K562 (cell line): Measurements from ENCODE around the gene GNPTAB. TPM values are rescaled to one million over a fixed set of nuclear protein-coding genes. Genes with fewer than 3 reads are reported as not detected.
A peak's percentile ranks its signal among the peaks of the same experiment; 100 is the strongest.

ENCODE experiments used
- HDGF ChIP-seq: fragments of 450-650 bp; IDR thresholded peaks from 2 replicates; pipeline ENCODE4 v1.6.1; 2016
- XRCC3 ChIP-seq: fragments of 450-650 bp; IDR thresholded peaks from 2 replicates; pipeline ENCODE4 v1.6.1; 2017; ENCODE audit warnings: mild to moderate bottlenecking, moderate library complexity
- ZBTB11 ChIP-seq, 3 experiments: fragments of 200-800 bp in 1 of 3; fragments of 250-450 bp in 1 of 3; fragments of 450-650 bp in 1 of 3; sonication (Bioruptor Pico) in 1 of 3; sonication (Bioruptor generic) in 1 of 3; formaldehyde crosslinking in 1 of 3; IDR thresholded peaks; 2 replicates each; pipeline versions ENCODE4 v1.6.1 to v1.8.0; 2016 to 2022; ENCODE audit warnings: mild to moderate bottlenecking in 2 of 3, missing genetic modification characterization in 2 of 3, missing compliant biosample characterization in 1 of 3, moderate library complexity in 1 of 3
- ZBTB40 ChIP-seq, 2 experiments: fragments of 450-650 bp in 1 of 2; sonication (generic) in 1 of 2; formaldehyde crosslinking in 1 of 2; IDR thresholded peaks; 2 replicates each; pipeline versions ENCODE4 v1.7.1 to v1.9.0; 2016 to 2022; ENCODE audit warnings: inconsistent platforms in 1 of 2, mild to moderate bottlenecking in 1 of 2, missing genetic modification reagents in 1 of 2
- ZNF766 ChIP-seq: fragments of 200-800 bp; sonication (Bioruptor generic); conservative IDR thresholded peaks from 2 replicates; pipeline ENCODE4 v1.6.1; 2016; ENCODE audit warnings: missing genetic modification characterization, missing compliant biosample characterization
- polyA plus RNA-seq, 8 experiments: library from polyadenylated mRNA; depleted of rRNA in 4 of 8; stranded (reverse) in 5 of 8; unstranded in 3 of 8; fragments of >200 nt; fragmentation: Nextera tagmentation in 2 of 8; fragmentation: Illumina TruSeq in 1 of 8; extraction: Ambion mirVana in 2 of 8; extraction: Trizol in 1 of 8; gene quantifications; 2 replicates each; pipeline versions ENCODE4 v1.2.1 to v1.2.3, GENCODE V29; 2011 to 2014; ENCODE audit warnings: inconsistent platforms in 1 of 8, missing spikeins in 1 of 8
- total RNA-seq, 7 experiments: library from RNA; depleted of rRNA in 6 of 7; stranded (reverse); fragments of >200 nt in 6 of 7; fragmentation: Illumina TruSeq in 2 of 7; extraction: Trizol in 2 of 7; gene quantifications; 2 replicates each; pipeline versions ENCODE4 v1.2.1 to v1.2.3, GENCODE V29; 2011 to 2021; ENCODE audit warnings: low replicate concordance in 1 of 7
- TF ChIP-seq, protein P1 (sequence below): fragments of 450-650 bp; IDR thresholded peaks from 2 replicates; pipeline ENCODE4 v1.6.1; 2016; ENCODE audit warnings: antibody characterized with exemption
- TF ChIP-seq, protein P2 (sequence below), 2 experiments: fragments of 150-350 bp in 1 of 2; IDR thresholded peaks; 2 replicates each; pipeline ENCODE4 v1.6.1; 2012 to 2016; ENCODE audit warnings: low read depth in 2 of 2, low read length in 2 of 2, mild to moderate bottlenecking in 1 of 2, moderate library complexity in 1 of 2

The GNPTAB gene
- total and polyA plus RNA-seq, 9 of the 15 experiments (the other 6 are each of a cell fraction or from before 2014, with no cell fraction given): 5.9 to 23.2 (median 19.3) TPM

GRCh38 chr12:101829639-101830366 is 956 bp downstream of the GNPTAB start (continued):
- TF ChIP-seq ZBTB40 (IDR thresholded peaks at IDR 0.05) (0 out of 2 replicates have a peak, but pooled peaks have one; percentile 33), ZBTB40 (CRISPR knock-in tag; IDR thresholded peaks at IDR 0.05) (no peak), ZBTB11 (CRISPR knock-in tag; IDR thresholded peaks at IDR 0.05) (no peak), HDGF (no peak), XRCC3 (no peak), ZNF766 (CRISPR knock-in tag) (no peak)
- TF ChIP-seq, protein P1, sequence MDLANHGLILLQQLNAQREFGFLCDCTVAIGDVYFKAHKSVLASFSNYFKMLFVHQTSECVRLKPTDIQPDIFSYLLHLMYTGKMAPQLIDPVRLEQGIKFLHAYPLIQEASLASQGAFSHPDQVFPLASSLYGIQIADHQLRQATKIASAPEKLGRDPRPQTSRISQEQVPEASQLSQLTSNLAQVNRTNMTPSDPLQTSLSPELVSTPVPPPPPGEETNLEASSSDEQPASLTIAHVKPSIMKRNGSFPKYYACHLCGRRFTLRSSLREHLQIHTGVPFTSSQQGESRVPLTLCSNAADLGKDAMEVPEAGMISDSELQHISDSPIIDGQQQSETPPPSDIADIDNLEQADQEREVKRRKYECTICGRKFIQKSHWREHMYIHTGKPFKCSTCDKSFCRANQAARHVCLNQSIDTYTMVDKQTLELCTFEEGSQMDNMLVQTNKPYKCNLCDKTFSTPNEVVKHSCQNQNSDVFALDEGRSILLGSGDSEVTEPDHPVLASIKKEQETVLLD: no peak
- TF ChIP-seq, protein P2, sequence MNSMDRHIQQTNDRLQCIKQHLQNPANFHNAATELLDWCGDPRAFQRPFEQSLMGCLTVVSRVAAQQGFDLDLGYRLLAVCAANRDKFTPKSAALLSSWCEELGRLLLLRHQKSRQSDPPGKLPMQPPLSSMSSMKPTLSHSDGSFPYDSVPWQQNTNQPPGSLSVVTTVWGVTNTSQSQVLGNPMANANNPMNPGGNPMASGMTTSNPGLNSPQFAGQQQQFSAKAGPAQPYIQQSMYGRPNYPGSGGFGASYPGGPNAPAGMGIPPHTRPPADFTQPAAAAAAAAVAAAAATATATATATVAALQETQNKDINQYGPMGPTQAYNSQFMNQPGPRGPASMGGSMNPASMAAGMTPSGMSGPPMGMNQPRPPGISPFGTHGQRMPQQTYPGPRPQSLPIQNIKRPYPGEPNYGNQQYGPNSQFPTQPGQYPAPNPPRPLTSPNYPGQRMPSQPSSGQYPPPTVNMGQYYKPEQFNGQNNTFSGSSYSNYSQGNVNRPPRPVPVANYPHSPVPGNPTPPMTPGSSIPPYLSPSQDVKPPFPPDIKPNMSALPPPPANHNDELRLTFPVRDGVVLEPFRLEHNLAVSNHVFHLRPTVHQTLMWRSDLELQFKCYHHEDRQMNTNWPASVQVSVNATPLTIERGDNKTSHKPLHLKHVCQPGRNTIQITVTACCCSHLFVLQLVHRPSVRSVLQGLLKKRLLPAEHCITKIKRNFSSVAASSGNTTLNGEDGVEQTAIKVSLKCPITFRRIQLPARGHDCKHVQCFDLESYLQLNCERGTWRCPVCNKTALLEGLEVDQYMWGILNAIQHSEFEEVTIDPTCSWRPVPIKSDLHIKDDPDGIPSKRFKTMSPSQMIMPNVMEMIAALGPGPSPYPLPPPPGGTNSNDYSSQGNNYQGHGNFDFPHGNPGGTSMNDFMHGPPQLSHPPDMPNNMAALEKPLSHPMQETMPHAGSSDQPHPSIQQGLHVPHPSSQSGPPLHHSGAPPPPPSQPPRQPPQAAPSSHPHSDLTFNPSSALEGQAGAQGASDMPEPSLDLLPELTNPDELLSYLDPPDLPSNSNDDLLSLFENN (IDR thresholded peaks at IDR 0.05; ENCODE audit: low read depth in 2 of 2, low read length in 2 of 2): no peak
